A549 (cell line): ENCODE results near the gene SPANXN4. TPM values are rescaled to one million over a fixed set of nuclear protein-coding genes. Genes with fewer than 3 reads are reported as not detected.

ENCODE experiments used
- ATAC-seq, 2 experiments: fragments of 200-7000 bp in 1 of 2; fragments of >200 bp in 1 of 2; cut with Nextera tagmentation in 1 of 2; cut with Tn5 transposase in 1 of 2; 3 replicates each; pipeline versions ENCODE4 v1.8.0 to v1.9.1; 2018 to 2020; ENCODE audit warnings: mild to moderate bottlenecking in 1 of 2, moderate library complexity in 1 of 2
- CTCF ChIA-PET: fragments of 300-600 bp; sonication (Branson Sonifier 250); formaldehyde crosslinking; extraction: SDS; loops from one replicate; lab custom pipeline; 2021; ENCODE audit warnings: antibody characterized with exemption, inconsistent platforms; lab: Yijun Ruan, JAX
- POLR2A ChIA-PET: fragments of 350-600 bp; formaldehyde crosslinking; extraction: SDS; loops from one replicate; lab custom pipeline; 2021; ENCODE audit warnings: antibody characterized with exemption, inconsistent platforms; lab: Yijun Ruan, JAX
- DNase-seq, 2 experiments: peaks; one replicate each; pipeline versions ENCODE4 v3.0.0 to v3.0.0-alpha.2; 2011 to 2016; ENCODE audit warnings: low read depth in 1 of 2, low spot score in 1 of 2
- FAIRE-seq: peaks from 2 replicates; lab custom pipeline; 2011; peaks lifted over from hg19 to GRCh38; lab: Jason Lieb, UNC
- H3K27ac ChIP-seq, 2 experiments: fragments of >200 bp; sonication (Bioruptor Twin); formaldehyde crosslinking; 3 replicates each; pipeline ENCODE4 v1.5.1; 2016 to 2017
- H3K4me1 ChIP-seq: fragments of >200 bp; sonication (Bioruptor Twin); formaldehyde crosslinking; 3 replicates; pipeline ENCODE4 v1.6.1; 2016
- H3K4me2 ChIP-seq: fragments of >200 bp; sonication (Bioruptor Twin); formaldehyde crosslinking; 3 replicates; pipeline ENCODE4 v1.6.1; 2016
- H3K4me3 ChIP-seq: fragments of >200 bp; sonication (Bioruptor Twin); formaldehyde crosslinking; 3 replicates; pipeline ENCODE4 v1.5.1; 2016
- H3K9me3 ChIP-seq: fragments of >200 bp; sonication (Bioruptor Twin); formaldehyde crosslinking; 3 replicates; pipeline ENCODE4 v1.6.1; 2016
- BCL3 ChIP-seq: fragments of >200 bp; sonication (Bioruptor Twin); formaldehyde crosslinking; IDR thresholded peaks from 3 replicates; pipeline ENCODE4 v1.6.1; 2016
- CBX2 ChIP-seq: fragments of 200-600 bp; sonication (generic); IDR thresholded peaks from 2 replicates; pipeline ENCODE4 v1.6.1; 2016; ENCODE audit warnings: low read depth, mild to moderate bottlenecking, borderline replicate concordance
- CEBPB ChIP-seq, 2 experiments: fragments of >200 bp in 1 of 2; sonication (Bioruptor Twin) in 1 of 2; formaldehyde crosslinking in 1 of 2; IDR thresholded peaks; 2 replicates each; pipeline ENCODE4 v1.6.1; 2012 to 2016
- CHD4 ChIP-seq: fragments of 200-600 bp; sonication (generic); IDR thresholded peaks from 2 replicates; pipeline ENCODE4 v1.6.1; 2016; ENCODE audit warnings: antibody characterized with exemption, mild to moderate bottlenecking, borderline replicate concordance
- EHF ChIP-seq: fragments of 250-450 bp; sonication (Bioruptor Pico); IDR thresholded peaks from 2 replicates; pipeline ENCODE4 v1.5.0; 2020; ENCODE audit warnings: mild to moderate bottlenecking
- EHMT2 ChIP-seq: fragments of 200-600 bp; sonication (generic); IDR thresholded peaks from 2 replicates; pipeline ENCODE4 v1.6.1; 2016; ENCODE audit warnings: antibody characterized with exemption, low read depth, mild to moderate bottlenecking, moderate library complexity
- EP300 ChIP-seq, 2 experiments: fragments of >200 bp; sonication (Bioruptor Twin); formaldehyde crosslinking; IDR thresholded peaks; 2 replicates in 1 of 2; 3 replicates in 1 of 2; pipeline ENCODE4 v1.6.1; 2016 to 2017
- GATA3 ChIP-seq: IDR thresholded peaks from 2 replicates; pipeline ENCODE4 v1.6.1; 2012; ENCODE audit warnings: borderline replicate concordance
- HOXA7 ChIP-seq: fragments of 250-450 bp; sonication (Bioruptor Pico); IDR thresholded peaks from 2 replicates; pipeline ENCODE4 v1.5.0; 2020; ENCODE audit warnings: mild to moderate bottlenecking, moderate library complexity
- HOXB13 ChIP-seq: fragments of 250-450 bp; sonication (Bioruptor Pico); IDR thresholded peaks from 2 replicates; pipeline ENCODE4 v1.5.0; 2020; ENCODE audit warnings: low read depth, mild to moderate bottlenecking, moderate library complexity
- HOXB5 ChIP-seq: fragments of 250-450 bp; sonication (Bioruptor Pico); IDR thresholded peaks from 2 replicates; pipeline ENCODE4 v1.5.0; 2020; ENCODE audit warnings: mild to moderate bottlenecking, moderate library complexity
- JUN ChIP-seq, 2 experiments: fragments of >200 bp; sonication (Bioruptor Twin); formaldehyde crosslinking; IDR thresholded peaks; 2 replicates in 1 of 2; 3 replicates in 1 of 2; pipeline ENCODE4 v1.6.1; 2016 to 2017
- JUNB ChIP-seq: fragments of >200 bp; sonication (Bioruptor Twin); formaldehyde crosslinking; IDR thresholded peaks from 2 replicates; pipeline ENCODE4 v1.6.1; 2016
- KDM5A ChIP-seq: fragments of 200-600 bp; sonication (generic); IDR thresholded peaks from 2 replicates; pipeline ENCODE4 v1.6.1; 2016; ENCODE audit warnings: antibody characterized with exemption, mild to moderate bottlenecking
- MAFK ChIP-seq: fragments of 450-650 bp; IDR thresholded peaks from 2 replicates; pipeline ENCODE4 v1.6.1; 2014; ENCODE audit not compliant: partially characterized antibody
- MAZ ChIP-seq: fragments of 150-350 bp; IDR thresholded peaks from 2 replicates; pipeline ENCODE4 v1.6.1; 2014; ENCODE audit warnings: antibody characterized with exemption, low read depth, low read length, borderline replicate concordance
- MYC ChIP-seq: IDR thresholded peaks from 2 replicates; pipeline ENCODE4 v1.6.1; 2012; ENCODE audit warnings: mild to moderate bottlenecking, inconsistent platforms, low read length, improper control_type of control experiment, borderline replicate concordance
- NFE2L2 ChIP-seq: fragments of 150-350 bp; conservative IDR thresholded peaks from 2 replicates; pipeline ENCODE4 v1.6.1; 2014; ENCODE audit warnings: low read length
- NR3C1 ChIP-seq: fragments of >200 bp; sonication (Bioruptor Twin); formaldehyde crosslinking; IDR thresholded peaks from 3 replicates; pipeline ENCODE4 v1.6.1; 2017
- PHF8 ChIP-seq: fragments of 200-600 bp; sonication (generic); IDR thresholded peaks from 2 replicates; pipeline ENCODE4 v1.6.1; 2016; ENCODE audit warnings: low read depth, mild to moderate bottlenecking, antibody characterized with exemption, moderate library complexity, borderline replicate concordance
- RNF2 ChIP-seq: fragments of 200-600 bp; sonication (generic); IDR thresholded peaks from 2 replicates; pipeline ENCODE4 v1.6.1; 2016; ENCODE audit warnings: low read depth, mild to moderate bottlenecking, antibody characterized with exemption, moderate library complexity, borderline replicate concordance
- TP53 ChIP-seq: fragments of 250-450 bp; sonication (Bioruptor Pico); IDR thresholded peaks from 2 replicates; pipeline ENCODE4 v1.5.0; 2021; ENCODE audit warnings: mild to moderate bottlenecking, moderate library complexity
- WGBS: methylation state at CpG from one replicate; pipeline ENCODE4 v1.1.6; 2017; ENCODE audit errors: missing lambda C conversion rate; 5-methylcytosine and 5-hydroxymethylcytosine counted together
- polyA plus RNA-seq, 4 experiments: library from polyadenylated mRNA; depleted of rRNA in 3 of 4; stranded (reverse); fragments of >200 nt; fragmentation: RNase III in 1 of 4; extraction: RNeasy Plus Mini Kit Qiagen cat#74134 plus additional on column Dnase treatment in 1 of 4; gene quantifications; 2 replicates in 3 of 4; 3 replicates in 1 of 4; pipeline ENCODE4 v1.2.3, GENCODE V29; 2011 to 2017
- TF ChIP-seq, protein P1 (sequence below): fragments of 450-650 bp; IDR thresholded peaks from 2 replicates; pipeline ENCODE4 v1.6.1; 2014; ENCODE audit warnings: antibody characterized with exemption

The SPANXN4 gene
- polyA plus RNA-seq, 2 of the 4 experiments (the other 2 are of a cell fraction): not detected

GRCh38 chrX:143002206-143002605 is 23.5 kb upstream of the SPANXN4 start:
- Histone ChIP-seq H3K9me3 (no peaks in the 10 kb centered on the region), H3K4me1 (no peaks in the 10 kb centered on the region)
- FAIRE-seq: no peak
- ATAC-seq: no peak
- no peak for DNase-seq
- no peak for TF ChIP-seq RNF2
- no peak for TF ChIP-seq KDM5A
- TF ChIP-seq, protein P1, sequence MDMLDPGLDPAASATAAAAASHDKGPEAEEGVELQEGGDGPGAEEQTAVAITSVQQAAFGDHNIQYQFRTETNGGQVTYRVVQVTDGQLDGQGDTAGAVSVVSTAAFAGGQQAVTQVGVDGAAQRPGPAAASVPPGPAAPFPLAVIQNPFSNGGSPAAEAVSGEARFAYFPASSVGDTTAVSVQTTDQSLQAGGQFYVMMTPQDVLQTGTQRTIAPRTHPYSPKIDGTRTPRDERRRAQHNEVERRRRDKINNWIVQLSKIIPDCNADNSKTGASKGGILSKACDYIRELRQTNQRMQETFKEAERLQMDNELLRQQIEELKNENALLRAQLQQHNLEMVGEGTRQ: no peak
- TF ChIP-seq, all 56 proteins: peak for 0
- no peak overlapping the region for H3K4me2 ChIP-seq
- no peak overlapping the region for H3K4me3 ChIP-seq
- WGBS: 9% methylated on average over 2 of the region's 2 CpGs
- CTCF ChIA-PET: interaction anchor here (0.6 kb wide), 1 partner anchor 221 kb away, joined by 3 read pairs; no protein-coding TSS in a partner anchor
- POLR2A ChIA-PET: no interaction called here
- H3K27ac ChIP-seq: no peak overlapping the region

GRCh38 chrX:143017272-143017671 is 8.5 kb upstream of the SPANXN4 start:
- no peak for TF ChIP-seq EHF (CRISPR knock-in tag)
- TF ChIP-seq HOXA7 (CRISPR knock-in tag): no peak
- TF ChIP-seq KDM5A: no peak
- no peak for TF ChIP-seq GATA3
- TF ChIP-seq, all 56 proteins: peak for 0
- no peak overlapping the region for H3K4me2 ChIP-seq
- POLR2A ChIA-PET: no interaction called here
- H3K27ac ChIP-seq: no peak overlapping the region
- CTCF ChIA-PET: no interaction called here
- 0% methylated on average over 2 of the region's 2 CpGs for WGBS
- H3K4me3 ChIP-seq: no peak overlapping the region
- no peaks in the 10 kb centered on the region for H3K4me1 ChIP-seq
- DNase-seq (no peak), FAIRE-seq (no peak), ATAC-seq (no peak)
- no peaks in the 10 kb centered on the region for H3K9me3 ChIP-seq

DNA sequence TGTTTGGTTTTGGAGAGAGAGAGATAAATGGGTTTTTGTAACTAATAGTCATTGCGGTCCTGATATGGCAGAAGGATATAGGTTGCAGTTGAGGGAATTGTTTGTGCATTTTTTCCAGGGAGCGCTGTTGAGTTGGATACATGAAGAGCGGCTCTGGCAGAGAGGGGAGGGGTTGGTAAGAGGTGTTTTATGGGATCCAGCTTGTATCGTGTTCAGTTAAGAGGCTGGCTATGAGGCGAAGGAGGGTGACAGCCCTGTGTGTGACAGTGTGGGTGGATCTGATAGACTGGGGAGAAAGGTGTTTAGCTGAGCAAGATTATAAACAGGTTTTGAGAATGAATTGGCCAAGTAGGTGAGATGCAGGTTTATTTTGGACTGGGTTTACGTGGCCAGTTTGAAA is 1.5 kb downstream of the SPANXN4 start:
- CTCF ChIA-PET: no interaction called here
- no peak for DNase-seq

GRCh38 chrX:143047511-143047910 is 21.8 kb downstream of the SPANXN4 start:
- DNase-seq (no peak), FAIRE-seq (no peak), ATAC-seq (no peak)
- POLR2A ChIA-PET: no interaction called here
- Histone ChIP-seq H3K27ac (no peak overlapping the region), H3K4me1 (no peaks in the 10 kb centered on the region), H3K9me3 (no peaks in the 10 kb centered on the region), H3K4me2 (no peak overlapping the region), H3K4me3 (no peak overlapping the region)
- TF ChIP-seq MAZ (no peak), TP53 (CRISPR knock-in tag) (no peak), CEBPB (IDR thresholded peaks at IDR 0.05) (no peak), PHF8 (no peak), CHD4 (no peak), JUN (IDR thresholded peaks at IDR 0.05) (no peak), MAFK (no peak), BCL3 (no peak), EP300 (IDR thresholded peaks at IDR 0.05) (no peak), MYC (no peak), JUNB (no peak), CBX2 (no peak), HOXB5 (CRISPR knock-in tag) (no peak), HOXB13 (CRISPR knock-in tag) (no peak), NR3C1 (no peak), EHMT2 (no peak), GATA3 (no peak), NFE2L2 (no peak)
- 2% methylated on average over 2 of the region's 2 CpGs for WGBS
- CTCF ChIA-PET: no interaction called here

More for the DNA sequence above, 1.5 kb downstream of the SPANXN4 start:
- no peak overlapping the region for H3K4me3 ChIP-seq
- no peak for TF ChIP-seq NR3C1
- TF ChIP-seq, all 56 proteins: peak for 0
- H3K9me3 ChIP-seq: no peaks in the 10 kb centered on the region
- no peak for ATAC-seq
- no peak overlapping the region for H3K27ac ChIP-seq
- POLR2A ChIA-PET: no interaction called here
- 23% methylated on average over 6 of the region's 6 CpGs for WGBS
- H3K4me2 ChIP-seq: no peak overlapping the region
- H3K4me1 ChIP-seq: no peaks in the 10 kb centered on the region
- no peak for FAIRE-seq
